ENCODE measurements around the gene GIPC3. TPM values are rescaled to one million over a fixed set of nuclear protein-coding genes. Genes with fewer than 3 reads are reported as not detected.

Gene GIPC3
- total and polyA plus RNA-seq, 2 experiments from 2014 or later, result 0.48 to 0.59 TPM

GRCh38 chr19:3545669-3546034, 39.6 kb upstream of the GIPC3 start:
- Histone ChIP-seq H3K27me3 (ENCODE audit: insufficient read depth) (no peaks in the 10 kb centered on the region), H3K27ac (ENCODE audit: low read depth) (no peak overlapping the region), H3K36me3 (ENCODE audit: insufficient read depth) (no peaks in the 10 kb centered on the region), H4K20me1 (replicated peaks; ENCODE audit: insufficient read depth) (peaks cover 7% of the 10 kb centered on the region), H3K4me3 (no peak overlapping the region), H3K4me1 (ENCODE audit: insufficient read depth) (no peaks in the 10 kb centered on the region), H3K4me2 (no peak overlapping the region), H3K9me2 (ENCODE audit: insufficient read depth) (no peaks in the 10 kb centered on the region), H2AFZ (no peak overlapping the region), H3K79me2 (replicated peaks; ENCODE audit: insufficient read depth) (no peaks in the 10 kb centered on the region), H3F3A (replicated peaks; ENCODE audit: low read depth) (peaks cover 6% of the 10 kb centered on the region; the same call in 1 of the 2 replicates)
- Mint-ChIP-seq H3K4me1 (no peaks in the 10 kb centered on the region; the same call in 2 of the 3 replicates), H3K27me3 (ENCODE audit: insufficient read depth, low read depth, poor library complexity) (peaks cover 12% of the 10 kb centered on the region), H3K9me3 (no peaks in the 10 kb centered on the region), H3K4me3 (no peak overlapping the region), H3K36me3 (ENCODE audit: low read depth) (peaks cover 7% of the 10 kb centered on the region), H3K27ac (no peak overlapping the region)
- no peak for TF ChIP-seq NANOG (IDR thresholded peaks at IDR 0.05; ENCODE audit: borderline replicate concordance)
- no peak for TF ChIP-seq JUNB (IDR thresholded peaks at IDR 0.05; ENCODE audit: unreplicated experiment)
- no peak for TF ChIP-seq EZH2phosphoT487 (IDR thresholded peaks at IDR 0.05; ENCODE audit: unreplicated experiment)
- DNase-seq (ENCODE audit: low spot score) (no peak), ATAC-seq (no peak)

- no peaks in the 10 kb centered on the region for H3K9me2 ChIP-seq (ENCODE audit: insufficient read depth)
- no peak overlapping the region for H3K4me2 ChIP-seq
- H2AFZ ChIP-seq, result no peak overlapping the region
- no peaks in the 10 kb centered on the region; the same call in 2 of the 3 replicates for H3K4me1 Mint-ChIP-seq
- no peak overlapping the region for H3K27ac ChIP-seq (ENCODE audit: low read depth)
- TF ChIP-seq POLR2AphosphoS5 (IDR thresholded peaks at IDR 0.05; ENCODE audit: low read depth) (no peak), JUNB (IDR thresholded peaks at IDR 0.05; ENCODE audit: unreplicated experiment) (no peak), CREB1 (CRISPR knock-in tag; IDR thresholded peaks at IDR 0.05; ENCODE audit: low read depth) (no peak)
- TF ChIP-seq, protein P1, sequence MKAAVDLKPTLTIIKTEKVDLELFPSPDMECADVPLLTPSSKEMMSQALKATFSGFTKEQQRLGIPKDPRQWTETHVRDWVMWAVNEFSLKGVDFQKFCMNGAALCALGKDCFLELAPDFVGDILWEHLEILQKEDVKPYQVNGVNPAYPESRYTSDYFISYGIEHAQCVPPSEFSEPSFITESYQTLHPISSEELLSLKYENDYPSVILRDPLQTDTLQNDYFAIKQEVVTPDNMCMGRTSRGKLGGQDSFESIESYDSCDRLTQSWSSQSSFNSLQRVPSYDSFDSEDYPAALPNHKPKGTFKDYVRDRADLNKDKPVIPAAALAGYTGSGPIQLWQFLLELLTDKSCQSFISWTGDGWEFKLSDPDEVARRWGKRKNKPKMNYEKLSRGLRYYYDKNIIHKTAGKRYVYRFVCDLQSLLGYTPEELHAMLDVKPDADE (IDR thresholded peaks at IDR 0.05), result no peak
- TF ChIP-seq, protein P2, sequence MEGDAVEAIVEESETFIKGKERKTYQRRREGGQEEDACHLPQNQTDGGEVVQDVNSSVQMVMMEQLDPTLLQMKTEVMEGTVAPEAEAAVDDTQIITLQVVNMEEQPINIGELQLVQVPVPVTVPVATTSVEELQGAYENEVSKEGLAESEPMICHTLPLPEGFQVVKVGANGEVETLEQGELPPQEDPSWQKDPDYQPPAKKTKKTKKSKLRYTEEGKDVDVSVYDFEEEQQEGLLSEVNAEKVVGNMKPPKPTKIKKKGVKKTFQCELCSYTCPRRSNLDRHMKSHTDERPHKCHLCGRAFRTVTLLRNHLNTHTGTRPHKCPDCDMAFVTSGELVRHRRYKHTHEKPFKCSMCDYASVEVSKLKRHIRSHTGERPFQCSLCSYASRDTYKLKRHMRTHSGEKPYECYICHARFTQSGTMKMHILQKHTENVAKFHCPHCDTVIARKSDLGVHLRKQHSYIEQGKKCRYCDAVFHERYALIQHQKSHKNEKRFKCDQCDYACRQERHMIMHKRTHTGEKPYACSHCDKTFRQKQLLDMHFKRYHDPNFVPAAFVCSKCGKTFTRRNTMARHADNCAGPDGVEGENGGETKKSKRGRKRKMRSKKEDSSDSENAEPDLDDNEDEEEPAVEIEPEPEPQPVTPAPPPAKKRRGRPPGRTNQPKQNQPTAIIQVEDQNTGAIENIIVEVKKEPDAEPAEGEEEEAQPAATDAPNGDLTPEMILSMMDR (conservative IDR thresholded peaks at IDR 0.05; ENCODE audit: low read depth in 2 of 2), result no peak
- DNase-seq (ENCODE audit: low spot score) (no peak), ATAC-seq (no peak)
- no peak overlapping the region for H3K4me3 ChIP-seq
- H3K27ac Mint-ChIP-seq, result no peak overlapping the region
- H3K4me1 ChIP-seq (ENCODE audit: insufficient read depth), result no peaks in the 10 kb centered on the region
- peaks cover 7% of the 10 kb centered on the region for H4K20me1 ChIP-seq (replicated peaks; ENCODE audit: insufficient read depth)
- no peaks in the 10 kb centered on the region for H3K79me2 ChIP-seq (replicated peaks; ENCODE audit: insufficient read depth)
- no peaks in the 10 kb centered on the region for H3K27me3 ChIP-seq (ENCODE audit: insufficient read depth)
- peaks cover 6% of the 10 kb centered on the region; the same call in 1 of the 2 replicates for H3F3A ChIP-seq (replicated peaks; ENCODE audit: low read depth)
- H3K27me3 Mint-ChIP-seq (ENCODE audit: insufficient read depth, low read depth, poor library complexity), result peaks cover 14% of the 10 kb centered on the region
- no peaks in the 10 kb centered on the region for H3K36me3 ChIP-seq (ENCODE audit: insufficient read depth)
- peaks cover 7% of the 10 kb centered on the region for H3K36me3 Mint-ChIP-seq (ENCODE audit: low read depth)
- H3K9me3 Mint-ChIP-seq, result no peaks in the 10 kb centered on the region
- H3K4me3 Mint-ChIP-seq, result no peak overlapping the region
Measured at GRCh38 chr19:3546119-3546518, 39.2 kb upstream of the GIPC3 start.

- Histone ChIP-seq H3K79me2 (replicated peaks; ENCODE audit: insufficient read depth) (no peaks in the 10 kb centered on the region), H3K4me3 (no peak overlapping the region), H2AFZ (no peak overlapping the region), H3K4me1 (ENCODE audit: insufficient read depth) (no peaks in the 10 kb centered on the region), H3K27ac (ENCODE audit: low read depth) (no peak overlapping the region), H3K27me3 (ENCODE audit: insufficient read depth) (no peaks in the 10 kb centered on the region), H4K20me1 (replicated peaks; ENCODE audit: insufficient read depth) (peaks cover 7% of the 10 kb centered on the region), H3K36me3 (ENCODE audit: insufficient read depth) (no peaks in the 10 kb centered on the region), H3K9me2 (ENCODE audit: insufficient read depth) (no peaks in the 10 kb centered on the region), H3K4me2 (no peak overlapping the region), H3F3A (replicated peaks; ENCODE audit: low read depth) (peaks cover 6% of the 10 kb centered on the region; the same call in 1 of the 2 replicates)
- no peak for TF ChIP-seq EZH2phosphoT487 (IDR thresholded peaks at IDR 0.05; ENCODE audit: unreplicated experiment)
- TF ChIP-seq, protein P2 (conservative IDR thresholded peaks at IDR 0.05; ENCODE audit: low read depth in 2 of 2), result peak; percentile 54 to 55
- H3K27me3 Mint-ChIP-seq (ENCODE audit: insufficient read depth, low read depth, poor library complexity), result peaks cover 14% of the 10 kb centered on the region
- no peaks in the 10 kb centered on the region; the same call in 2 of the 3 replicates for H3K4me1 Mint-ChIP-seq
- peak; percentile 18 for ATAC-seq
- no peak for DNase-seq (ENCODE audit: low spot score)
- H3K9me3 Mint-ChIP-seq, result no peaks in the 10 kb centered on the region
- H3K4me3 Mint-ChIP-seq, result no peak overlapping the region
- H3K36me3 Mint-ChIP-seq (ENCODE audit: low read depth), result peaks cover 7% of the 10 kb centered on the region
- H3K27ac Mint-ChIP-seq, result no peak overlapping the region
Measured at GRCh38 chr19:3547301-3547731, 38.0 kb upstream of the GIPC3 start.
